Gastroesophageal sphincter (tissue), 3 donors: ENCODE measurements around the gene ABHD17A.

Source experiments
- CTCF ChIP-seq, 4 experiments: fragments of 200-600 bp in 2 of 4; fragments of 450-650 bp in 2 of 4; sonication (generic) in 1 of 4; IDR thresholded peaks; one replicate each; pipeline ENCODE4 v1.5.1; 2017 to 2019; ENCODE audit warnings: antibody characterized with exemption in 4 of 4, mild to moderate bottlenecking in 2 of 4, moderate library complexity in 2 of 4
- EP300 ChIP-seq: sonication (generic); formaldehyde crosslinking; IDR thresholded peaks from one replicate; pipeline ENCODE4 v1.6.1; 2017; ENCODE audit warnings: antibody characterized with exemption, mild to moderate bottlenecking
- POLR2A ChIP-seq, 2 donors: fragments of 450-650 bp; IDR thresholded peaks; one replicate each; pipeline ENCODE4 v1.6.1; 2017; ENCODE audit warnings: antibody characterized with exemption in 2 of 2, mild to moderate bottlenecking in 2 of 2, moderate library complexity in 1 of 2

- TF ChIP-seq CTCF (IDR thresholded peaks at IDR 0.05): peak in 3 of 4 experiments; percentile 92 to 95 (median 92)
- no peak for TF ChIP-seq EP300
- TF ChIP-seq POLR2A (IDR thresholded peaks at IDR 0.05): no peak
These were observed 43.9 kb upstream of the ABHD17A start for GRCh38 chr19:1929021-1929742.
